ENCODE measurements around the gene DHRS12.

- TF ChIP-seq POLR2A (IDR thresholded peaks at IDR 0.05) (no peak), CTCF (IDR thresholded peaks at IDR 0.05) (no peak)
These were observed 75.0 kb downstream of the DHRS12 start for GRCh38 chr13:51728972-51729371.

All from right lobe of liver (tissue), 4 donors.